Gastroesophageal sphincter (tissue), 4 donors: ENCODE measurements around the gene MED8. TPM values are rescaled to one million over a fixed set of nuclear protein-coding genes. Genes with fewer than 3 reads are reported as not detected.

Experiments
- ATAC-seq: fragments of 150-250 bp; one replicate; pipeline ENCODE4 v1.9.1; 2016; ENCODE audit warnings: mild to moderate bottlenecking, moderate library complexity
- H3K27ac ChIP-seq, 4 donors: fragments of 200-600 bp; sonication (generic) in 3 of 4; 1 replicate in 3 of 4; 2 replicates in 1 of 4; pipeline ENCODE4 v1.5.1; 2016 to 2019
- H3K27me3 ChIP-seq: fragments of 200-600 bp; sonication (generic); one replicate; pipeline ENCODE4 v1.5.1; 2019
- H3K36me3 ChIP-seq, 2 donors: fragments of 200-600 bp; sonication (generic); one replicate each; pipeline ENCODE4 v1.5.1; 2019; ENCODE audit warnings: control low read depth in 1 of 2
- H3K4me1 ChIP-seq, 3 donors: fragments of 200-600 bp; sonication (generic); 1 replicate in 2 of 3; 2 replicates in 1 of 3; pipeline ENCODE4 v1.5.1; 2016 to 2019; ENCODE audit warnings: control low read depth in 2 of 3
- H3K4me3 ChIP-seq, 2 donors: fragments of 200-600 bp; sonication (generic); one replicate each; pipeline ENCODE4 v1.5.1; 2019; ENCODE audit warnings: mild to moderate bottlenecking in 1 of 2, moderate library complexity in 1 of 2
- H3K9me3 ChIP-seq, 3 donors: fragments of 200-600 bp; sonication (generic); one replicate each; pipeline ENCODE4 v1.5.1; 2017 to 2019; ENCODE audit warnings: control low read depth in 2 of 3
- CTCF ChIP-seq, 4 experiments: fragments of 200-600 bp in 2 of 4; fragments of 450-650 bp in 2 of 4; sonication (generic) in 1 of 4; IDR thresholded peaks; one replicate each; pipeline ENCODE4 v1.5.1; 2017 to 2019; ENCODE audit warnings: antibody characterized with exemption in 4 of 4, mild to moderate bottlenecking in 2 of 4, moderate library complexity in 2 of 4
- EP300 ChIP-seq: sonication (generic); formaldehyde crosslinking; IDR thresholded peaks from one replicate; pipeline ENCODE4 v1.6.1; 2017; ENCODE audit warnings: antibody characterized with exemption, mild to moderate bottlenecking
- POLR2A ChIP-seq, 2 donors: fragments of 450-650 bp; IDR thresholded peaks; one replicate each; pipeline ENCODE4 v1.6.1; 2017; ENCODE audit warnings: antibody characterized with exemption in 2 of 2, mild to moderate bottlenecking in 2 of 2, moderate library complexity in 1 of 2
- POLR2AphosphoS5 ChIP-seq: sonication (generic); formaldehyde crosslinking; IDR thresholded peaks from one replicate; pipeline ENCODE4 v1.6.1; 2017; ENCODE audit warnings: antibody characterized with exemption
- WGBS, 2 donors: methylation state at CpG; one replicate each; pipeline ENCODE4 v1.1.5; 2018; ENCODE audit warnings: low coverage in 1 of 2; 5-methylcytosine and 5-hydroxymethylcytosine counted together
- total RNA-seq, 4 donors: library from RNA; depleted of rRNA; stranded (reverse); fragments of >200 nt; gene quantifications; one replicate each; pipeline ENCODE4 v1.1.0, GENCODE V29; 2016

The MED8 gene
- total RNA-seq, 4 donors from 2014 or later, result 31.4 to 41.1 (median 33.6) TPM

GRCh38 chr1:43365678-43366077 lies 23.9 kb downstream of the MED8 start:
- 75 to 82% methylated on average over 2 of the region's 2 CpGs for WGBS, 2 donors
- no peaks in the 10 kb centered on the region for H3K9me3 ChIP-seq
- no peaks in the 10 kb centered on the region for H3K27me3 ChIP-seq
- H3K27ac ChIP-seq, result peak overlapping the region in 3 of 4 donors; percentile 95 to 96 (median 96)
- peaks cover 6 to 46% (median 16%) of the 10 kb centered on the region in 3 donors for H3K4me1 ChIP-seq
- no peak overlapping the region for H3K4me3 ChIP-seq
- no peak for ATAC-seq
- H3K36me3 ChIP-seq, result peaks cover 0 to 51% of the 10 kb centered on the region in 2 donors
- TF ChIP-seq POLR2A (IDR thresholded peaks at IDR 0.05), result no peak

- Histone ChIP-seq H3K27me3 (no peaks in the 10 kb centered on the region), H3K4me3 (no peak overlapping the region), H3K27ac (no peak overlapping the region), H3K4me1 (peaks cover 6 to 36% (median 18%) of the 10 kb centered on the region in 3 donors), H3K9me3 (no peaks in the 10 kb centered on the region), H3K36me3 (peaks cover 0 to 54% of the 10 kb centered on the region in 2 donors)
- TF ChIP-seq EP300 (no peak), POLR2A (IDR thresholded peaks at IDR 0.05) (no peak), CTCF (IDR thresholded peaks at IDR 0.05) (no peak)
- no peak for ATAC-seq
- WGBS, 2 donors, result 76% methylated on average over 3 of the region's 5 CpGs; no CpG with 5 or more reads in 1 of the 2 donors
Observed at GRCh38 chr1:43363935-43364525, 25.6 kb downstream of the MED8 start.

- Histone ChIP-seq H3K27ac (no peak overlapping the region), H3K36me3 (peaks cover 0 to 54% of the 10 kb centered on the region in 2 donors), H3K4me3 (no peak overlapping the region), H3K4me1 (peaks cover 6 to 32% (median 14%) of the 10 kb centered on the region in 3 donors), H3K27me3 (no peaks in the 10 kb centered on the region), H3K9me3 (no peaks in the 10 kb centered on the region)
- TF ChIP-seq POLR2AphosphoS5, result no peak
- TF ChIP-seq CTCF (IDR thresholded peaks at IDR 0.05), result no peak
- no peak for TF ChIP-seq EP300
- no peak for TF ChIP-seq POLR2A (IDR thresholded peaks at IDR 0.05)
- WGBS, 2 donors, result 62 to 76% methylated on average over 2 to 4 of the region's 9 CpGs
- no peak for ATAC-seq
Observed at GRCh38 chr1:43363283-43363934, 26.2 kb downstream of the MED8 start.

- Histone ChIP-seq H3K9me3 (no peaks in the 10 kb centered on the region), H3K27me3 (no peaks in the 10 kb centered on the region), H3K27ac (no peak overlapping the region), H3K4me3 (no peak overlapping the region), H3K36me3 (peaks cover 0 to 53% of the 10 kb centered on the region in 2 donors), H3K4me1 (peaks cover 0 to 30% (median 5%) of the 10 kb centered on the region in 3 donors)
- WGBS, 2 donors, result 57% methylated on average over 3 of the region's 4 CpGs; no CpG with 5 or more reads in 1 of the 2 donors
- no peak for TF ChIP-seq POLR2A (IDR thresholded peaks at IDR 0.05)
- no peak for TF ChIP-seq EP300
- no peak for TF ChIP-seq POLR2AphosphoS5
- no peak for TF ChIP-seq CTCF (IDR thresholded peaks at IDR 0.05)
- ATAC-seq, result no peak
Observed at GRCh38 chr1:43360616-43361015, 29.0 kb downstream of the MED8 start.

- TF ChIP-seq EP300, result no peak
- TF ChIP-seq POLR2AphosphoS5, result no peak
- TF ChIP-seq POLR2A (IDR thresholded peaks at IDR 0.05), result no peak
- H3K36me3 ChIP-seq, result peaks cover 0 to 44% of the 10 kb centered on the region in 2 donors
- H3K4me1 ChIP-seq, result peaks cover 0 to 24% (median 5%) of the 10 kb centered on the region in 3 donors
- H3K27me3 ChIP-seq, result no peaks in the 10 kb centered on the region
- 20 to 25% methylated on average over 1 to 6 of the region's 11 CpGs for WGBS, 2 donors
- no peak overlapping the region for H3K4me3 ChIP-seq
- no peak for ATAC-seq
- H3K9me3 ChIP-seq, result no peaks in the 10 kb centered on the region
- peak overlapping the region in 1 of 4 donors; percentile 94 for H3K27ac ChIP-seq
Observed at GRCh38 chr1:43359696-43360095, 29.9 kb downstream of the MED8 start.
